A673 (cell line): ENCODE results near the gene DPF3. TPM values are rescaled to one million over a fixed set of nuclear protein-coding genes. Genes with fewer than 3 reads are reported as not detected.
A peak's percentile ranks its signal among the peaks of the same experiment; 100 is the strongest.

Experiments
- BruUV-seq: library from RNA; stranded (reverse); fragments of 400-500 nt; replicated peaks from 2 replicates; lab custom pipeline; 2021; lab: Mats Ljungman, UMichigan
- CTCF ChIA-PET: fragments of 300-600 bp; sonication (Branson Sonifier 250); formaldehyde crosslinking; loops from one replicate; lab custom pipeline; 2022; ENCODE audit warnings: antibody characterized with exemption; lab: Charles Lee
- POLR2A ChIA-PET: fragments of 300-600 bp; sonication (Branson Sonifier 250); formaldehyde crosslinking; loops from one replicate; lab custom pipeline; 2022; ENCODE audit warnings: antibody characterized with exemption; ENCODE audit not compliant: low non-redundant PET; lab: Charles Lee
- DNase-seq: peaks from one replicate; pipeline ENCODE4 v3.0.0-alpha.2; 2015; ENCODE audit warnings: low spot score
- H3K27ac ChIP-seq: fragments of 200-600 bp; sonication (generic); 2 replicates; pipeline ENCODE4 v1.5.1; 2016; ENCODE audit warnings: mixed run types, low read depth, mild to moderate bottlenecking, mixed read lengths, antibody characterized with exemption, low read length; ENCODE audit not compliant: poor library complexity, severe bottlenecking
- H3K27me3 ChIP-seq: fragments of 200-600 bp; sonication (generic); replicated peaks from 2 replicates; pipeline ENCODE4 v1.6.1; 2017; ENCODE audit warnings: mixed run types, low read depth, mild to moderate bottlenecking, mixed read lengths, antibody characterized with exemption, low read length; ENCODE audit not compliant: insufficient read depth, poor library complexity
- H3K36me3 ChIP-seq: fragments of 200-600 bp; sonication (generic); 2 replicates; pipeline ENCODE4 v1.6.1; 2016; ENCODE audit warnings: mixed run types, mild to moderate bottlenecking, mixed read lengths, antibody characterized with exemption, low read length; ENCODE audit not compliant: insufficient read depth, poor library complexity, severe bottlenecking
- H3K4me1 ChIP-seq: fragments of 200-600 bp; sonication (generic); 2 replicates; pipeline ENCODE4 v1.6.1; 2017; ENCODE audit warnings: mixed run types, mild to moderate bottlenecking, mixed read lengths, antibody characterized with exemption, low read length; ENCODE audit not compliant: insufficient read depth, poor library complexity, severe bottlenecking
- H3K4me3 ChIP-seq: fragments of 200-600 bp; sonication (generic); 2 replicates; pipeline ENCODE4 v1.5.1; 2016; ENCODE audit warnings: low read depth, mixed run types, mild to moderate bottlenecking, mixed read lengths, low read length; ENCODE audit not compliant: poor library complexity, severe bottlenecking
- H3K9me3 ChIP-seq: fragments of 200-600 bp; sonication (generic); 2 replicates; pipeline ENCODE4 v1.6.1; 2016; ENCODE audit warnings: mixed run types, low read depth, mild to moderate bottlenecking, mixed read lengths, antibody characterized with exemption, low read length; ENCODE audit not compliant: poor library complexity, severe bottlenecking
- EZH2 ChIP-seq: fragments of 200-600 bp; sonication (generic); IDR thresholded peaks from 2 replicates; pipeline ENCODE4 v1.6.1; 2017; ENCODE audit warnings: borderline replicate concordance, low read depth, mild to moderate bottlenecking, mixed read lengths, antibody characterized with exemption, low read length; ENCODE audit not compliant: poor library complexity, severe bottlenecking
- intact Hi-C: fragments of 100-400 bp; cut with micrococcal nuclease; formaldehyde crosslinking; loops from one replicate; pipeline ENCODE4 v1.10.0; 2022; ENCODE audit not compliant: unreplicated experiment
- total RNA-seq: library from RNA; stranded (reverse); gene quantifications from 2 replicates; pipeline ENCODE4 v1.2.3, GENCODE V29; 2021
- TF ChIP-seq, protein P1 (sequence below): fragments of 300-800, 200-600 bp; sonication (generic); conservative IDR thresholded peaks from 2 replicates; pipeline ENCODE4 v1.5.1; 2017; ENCODE audit warnings: low read depth, mild to moderate bottlenecking, antibody characterized with exemption, low read length, moderate library complexity, mixed read lengths

DPF3 gene
- total RNA-seq, 1 experiment from 2014 or later = 15.7 TPM

DNA sequence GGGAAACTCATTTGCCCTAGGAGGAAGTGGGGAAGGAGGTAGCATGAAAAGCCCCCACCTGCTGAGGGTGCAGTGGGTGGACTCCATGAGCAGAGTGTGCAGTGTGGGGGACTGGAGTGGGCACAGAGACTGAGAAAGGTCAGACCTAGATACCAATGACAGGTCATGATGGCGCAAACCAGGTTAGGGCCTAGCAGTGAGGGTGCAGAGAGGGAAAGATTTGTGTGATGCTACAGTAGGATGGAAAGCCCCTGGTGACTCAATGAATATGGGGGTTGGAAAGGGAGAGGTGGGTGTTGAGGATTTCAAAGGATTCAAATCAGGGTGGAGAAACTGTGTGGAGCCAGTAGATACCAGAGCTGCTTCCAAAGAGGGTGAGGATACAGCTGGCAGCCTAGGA lies 319.2 kb downstream of the DPF3 start:
- Histone ChIP-seq H3K4me3 (no peak overlapping the region), H3K4me1 (peaks cover 7% of the 10 kb centered on the region), H3K36me3 (no peaks in the 10 kb centered on the region), H3K27me3 (no peaks in the 10 kb centered on the region), H3K27ac (no peak overlapping the region), H3K9me3 (no peaks in the 10 kb centered on the region)
- intact Hi-C loops = no loop called here
- no TSS peak for BruUV-seq
- DNase-seq = no peak
- TF ChIP-seq, protein P1, sequence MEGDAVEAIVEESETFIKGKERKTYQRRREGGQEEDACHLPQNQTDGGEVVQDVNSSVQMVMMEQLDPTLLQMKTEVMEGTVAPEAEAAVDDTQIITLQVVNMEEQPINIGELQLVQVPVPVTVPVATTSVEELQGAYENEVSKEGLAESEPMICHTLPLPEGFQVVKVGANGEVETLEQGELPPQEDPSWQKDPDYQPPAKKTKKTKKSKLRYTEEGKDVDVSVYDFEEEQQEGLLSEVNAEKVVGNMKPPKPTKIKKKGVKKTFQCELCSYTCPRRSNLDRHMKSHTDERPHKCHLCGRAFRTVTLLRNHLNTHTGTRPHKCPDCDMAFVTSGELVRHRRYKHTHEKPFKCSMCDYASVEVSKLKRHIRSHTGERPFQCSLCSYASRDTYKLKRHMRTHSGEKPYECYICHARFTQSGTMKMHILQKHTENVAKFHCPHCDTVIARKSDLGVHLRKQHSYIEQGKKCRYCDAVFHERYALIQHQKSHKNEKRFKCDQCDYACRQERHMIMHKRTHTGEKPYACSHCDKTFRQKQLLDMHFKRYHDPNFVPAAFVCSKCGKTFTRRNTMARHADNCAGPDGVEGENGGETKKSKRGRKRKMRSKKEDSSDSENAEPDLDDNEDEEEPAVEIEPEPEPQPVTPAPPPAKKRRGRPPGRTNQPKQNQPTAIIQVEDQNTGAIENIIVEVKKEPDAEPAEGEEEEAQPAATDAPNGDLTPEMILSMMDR = no peak
- no peak for TF ChIP-seq EZH2
- ChIA-PET CTCF (no interaction called here), POLR2A (no interaction called here)

DNA sequence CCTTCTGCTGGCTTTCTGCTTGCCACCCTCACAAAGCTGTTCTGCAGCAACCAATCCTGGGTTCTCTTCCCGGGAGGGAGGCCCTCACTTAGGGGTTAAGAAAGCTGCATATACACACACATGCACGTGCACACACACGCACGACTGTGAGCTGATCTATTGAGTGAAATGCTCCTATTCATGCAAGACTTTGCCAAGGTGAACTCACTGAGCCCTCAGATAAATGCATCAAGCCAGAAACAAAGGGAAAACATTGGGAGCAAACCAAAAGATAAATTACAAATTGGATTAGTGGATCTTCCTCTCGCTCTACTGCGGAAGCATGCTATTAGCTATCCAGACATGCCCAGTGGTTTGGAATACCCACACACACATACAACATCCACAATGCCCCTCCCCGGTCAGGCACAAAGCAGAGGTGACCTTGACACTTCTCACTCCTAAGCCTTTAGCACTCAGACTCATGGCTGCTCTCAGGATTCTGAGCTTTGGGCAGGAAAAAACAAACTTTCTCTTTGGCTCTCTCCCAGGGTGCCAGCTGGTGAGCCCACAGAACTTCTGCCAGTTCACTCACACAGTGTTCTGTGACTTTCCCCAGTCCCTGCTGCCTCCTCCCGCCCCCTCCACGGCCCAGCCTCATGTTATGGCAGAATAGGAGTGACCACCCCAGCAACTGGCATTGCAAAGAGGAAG lies 320.0 kb downstream of the DPF3 start:
- Histone ChIP-seq H3K27me3 (no peaks in the 10 kb centered on the region), H3K27ac (no peak overlapping the region), H3K36me3 (no peaks in the 10 kb centered on the region), H3K9me3 (no peaks in the 10 kb centered on the region), H3K4me1 (peaks cover 7% of the 10 kb centered on the region), H3K4me3 (no peak overlapping the region)
- CTCF ChIA-PET = no interaction called here
- BruUV-seq = no TSS peak
- peak; percentile 11 for DNase-seq
- TF ChIP-seq EZH2 = no peak
- TF ChIP-seq, protein P1 = no peak
- intact Hi-C loops = no loop called here
- POLR2A ChIA-PET = no interaction called here

Other genes starting within 250 kb of the DPF3 start
- gene DCAF4, start 32.4 kb upstream of the DPF3 start, total RNA-seq = 23.4 and 25.1 TPM in 2 replicates
- 7.8 and 8.5 TPM in 2 replicates for gene ZFYVE1, start 133.0 kb upstream of the DPF3 start, total RNA-seq
- gene RBM25, start 164.4 kb upstream of the DPF3 start, total RNA-seq = 112 and 123 TPM in 2 replicates
- 38.7 and 41.9 TPM in 2 replicates for gene PSEN1, start 242.4 kb upstream of the DPF3 start, total RNA-seq